HepG2 (cell line): ENCODE measurements around the gene TAP1. TPM values are rescaled to one million over a fixed set of nuclear protein-coding genes. Genes with fewer than 3 reads are reported as not detected.

Source experiments
- ARNTL ChIP-seq: sonication (generic); formaldehyde crosslinking; IDR thresholded peaks from 2 replicates; pipeline ENCODE4 v1.4.0; 2020; ENCODE audit warnings: mild to moderate bottlenecking, missing genetic modification reagents
- BHLHE40 ChIP-seq: IDR thresholded peaks from 2 replicates; pipeline ENCODE4 v1.6.1; 2011; ENCODE audit warnings: low read length, improper control_type of control experiment
- FOXA3 ChIP-seq: IDR thresholded peaks from 2 replicates; pipeline ENCODE4 v1.6.1; 2016; ENCODE audit warnings: missing genetic modification reagents, missing compliant biosample characterization
- JUN ChIP-seq: sonication (generic); formaldehyde crosslinking; IDR thresholded peaks from 2 replicates; pipeline ENCODE4 v1.4.0; 2020; ENCODE audit warnings: mild to moderate bottlenecking, missing genetic modification reagents
- NR2C2 ChIP-seq: sonication (generic); formaldehyde crosslinking; IDR thresholded peaks from 2 replicates; pipeline ENCODE4 v1.4.0; 2020; ENCODE audit warnings: missing genetic modification reagents, mild to moderate bottlenecking, moderate library complexity, borderline replicate concordance
- PHF8 ChIP-seq: sonication (generic); formaldehyde crosslinking; IDR thresholded peaks from 2 replicates; pipeline ENCODE4 v1.5.0; 2020; ENCODE audit warnings: missing genetic modification reagents
- SAP130 ChIP-seq: IDR thresholded peaks from 2 replicates; pipeline ENCODE4 v1.6.1; 2016; ENCODE audit warnings: low read depth
- SIX4 ChIP-seq: sonication (generic); formaldehyde crosslinking; IDR thresholded peaks from 2 replicates; pipeline ENCODE4 v1.4.0; 2020; ENCODE audit warnings: missing genetic modification reagents
- SOX13 ChIP-seq, 3 experiments: fragments of 450-650 bp in 1 of 3; sonication (generic) in 1 of 3; formaldehyde crosslinking in 1 of 3; IDR thresholded peaks in 2 of 3; conservative IDR thresholded peaks in 1 of 3; 2 replicates each; pipeline versions ENCODE4 v1.5.0 to v1.6.1; 2016 to 2020; ENCODE audit warnings: antibody characterized with exemption in 1 of 3, mild to moderate bottlenecking in 1 of 3, missing compliant biosample characterization in 1 of 3, missing genetic modification reagents in 1 of 3, moderate library complexity in 1 of 3
- TBX3 ChIP-seq: fragments of 450-650 bp; IDR thresholded peaks from 2 replicates; pipeline ENCODE4 v1.6.1; 2017; ENCODE audit warnings: antibody characterized with exemption, mild to moderate bottlenecking, inconsistent platforms, borderline replicate concordance
- TCF7L2 ChIP-seq: IDR thresholded peaks from 2 replicates; pipeline ENCODE4 v1.6.1; 2011; ENCODE audit warnings: mild to moderate bottlenecking, low read depth, low read length, moderate library complexity
- ZFY ChIP-seq: sonication (generic); formaldehyde crosslinking; IDR thresholded peaks from 2 replicates; pipeline ENCODE4 v1.4.0; 2020; ENCODE audit warnings: missing genetic modification reagents
- ZNF124 ChIP-seq: sonication (generic); formaldehyde crosslinking; IDR thresholded peaks from 2 replicates; pipeline ENCODE4 v1.4.0; 2020; ENCODE audit warnings: missing genetic modification reagents
- ZNF607 ChIP-seq: sonication (generic); formaldehyde crosslinking; IDR thresholded peaks from 2 replicates; pipeline ENCODE4 v1.5.1; 2020; ENCODE audit warnings: missing genetic modification reagents, mild to moderate bottlenecking, borderline replicate concordance
- ZNF7 ChIP-seq: IDR thresholded peaks from 2 replicates; pipeline ENCODE4 v1.6.1; 2016; ENCODE audit warnings: missing biosample characterization, missing genetic modification reagents
- ZNF746 ChIP-seq: sonication (generic); formaldehyde crosslinking; IDR thresholded peaks from 2 replicates; pipeline ENCODE4 v1.8.0; 2022; ENCODE audit warnings: mild to moderate bottlenecking, missing genetic modification reagents
- ZNF773 ChIP-seq: sonication (generic); formaldehyde crosslinking; IDR thresholded peaks from 2 replicates; pipeline ENCODE4 v1.4.0; 2020; ENCODE audit warnings: missing genetic modification reagents, borderline replicate concordance
- ZNF792 ChIP-seq: IDR thresholded peaks from 2 replicates; pipeline ENCODE4 v1.6.1; 2016
- polyA plus RNA-seq, 8 experiments: library from polyadenylated mRNA; depleted of rRNA in 3 of 8; stranded (reverse) in 7 of 8; unstranded in 1 of 8; fragments of >200 nt; fragmentation: Illumina TruSeq in 4 of 8; extraction: Trizol in 4 of 8; gene quantifications; 2 replicates each; pipeline versions ENCODE4 v1.2.1 to v1.2.3, GENCODE V29; 2011 to 2016; ENCODE audit warnings: low read depth in 4 of 8, missing spikeins in 1 of 8, mixed read lengths in 1 of 8; ENCODE audit not compliant: insufficient read depth in 1 of 8
- total RNA-seq, 5 experiments: library from RNA; depleted of rRNA; stranded (reverse); fragments of >200 nt; fragmentation: Illumina TruSeq; extraction: Trizol; gene quantifications; 2 replicates each; pipeline ENCODE4 v1.2.3, GENCODE V29; 2016; ENCODE audit warnings: low read depth in 1 of 5
- TF ChIP-seq, protein P1 (sequence below): sonication (generic); formaldehyde crosslinking; IDR thresholded peaks from 2 replicates; pipeline ENCODE4 v1.5.1; 2020; ENCODE audit warnings: missing genetic modification reagents, mild to moderate bottlenecking, borderline replicate concordance
- TF ChIP-seq, protein P2 (sequence below): sonication (generic); formaldehyde crosslinking; IDR thresholded peaks from 2 replicates; pipeline ENCODE4 v1.4.0; 2020; ENCODE audit warnings: missing genetic modification reagents
- TF ChIP-seq, protein P3 (sequence below): sonication (generic); formaldehyde crosslinking; IDR thresholded peaks from 2 replicates; pipeline ENCODE4 v1.5.0; 2020; ENCODE audit warnings: missing genetic modification reagents, mild to moderate bottlenecking, borderline replicate concordance
- TF ChIP-seq, protein P4 (sequence below), 2 experiments: IDR thresholded peaks; 2 replicates each; pipeline ENCODE4 v1.6.1; 2011 to 2012; ENCODE audit warnings: low read length in 2 of 2, borderline replicate concordance in 1 of 2, low read depth in 1 of 2, mild to moderate bottlenecking in 1 of 2, moderate library complexity in 1 of 2

The TAP1 gene
- total and polyA plus RNA-seq, 2 of the 13 experiments (the other 11 are each of a cell fraction or from before 2014, with no cell fraction given) = 31.2 to 52.2 TPM

DNA sequence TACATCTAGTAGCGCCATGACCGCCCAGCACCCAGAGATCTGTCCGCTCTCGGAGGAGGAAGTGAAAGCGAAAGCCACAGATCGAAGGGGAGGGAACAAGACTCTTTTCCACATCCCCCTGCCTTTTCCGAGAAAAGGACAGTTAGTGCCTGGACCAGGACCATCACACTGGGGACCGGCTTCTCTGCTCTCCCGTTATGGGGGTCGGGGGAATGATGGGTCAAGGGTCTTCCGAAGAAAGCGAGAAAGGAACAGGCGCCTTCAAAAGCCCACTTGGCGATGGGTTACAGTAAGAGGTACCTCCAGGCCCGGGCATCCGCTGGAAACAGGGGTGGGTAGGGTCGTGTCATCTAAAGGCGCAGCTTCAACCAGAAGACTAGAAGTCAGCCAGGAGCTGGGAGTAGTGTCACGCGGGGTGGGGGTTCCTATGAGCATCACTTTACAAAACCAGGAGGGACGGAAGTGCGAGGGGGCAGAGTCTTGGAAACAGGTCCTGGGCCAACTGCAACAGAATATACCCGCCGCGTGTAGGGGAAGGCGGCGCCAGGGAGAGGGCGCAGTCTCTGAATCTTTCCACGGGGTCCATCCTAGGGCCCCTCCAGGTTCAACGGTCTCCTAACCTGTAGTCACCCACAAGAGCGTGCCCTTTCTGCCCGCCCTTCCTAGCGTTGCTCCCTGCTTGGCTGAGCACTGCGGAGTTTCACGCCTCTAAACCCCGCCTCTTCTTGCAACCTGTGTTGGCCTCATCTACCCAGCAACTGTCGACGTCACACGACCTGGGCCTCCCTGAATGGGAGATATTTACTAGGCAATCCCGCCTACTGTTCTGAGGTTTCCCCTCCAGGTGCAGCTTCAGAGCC, 9.3 kb downstream of the TAP1 start, which contains the start of gene PSMB8 (continued):
- TF ChIP-seq SOX13 (IDR thresholded peaks at IDR 0.05) = 0 out of 2 replicates have a peak, but pooled peaks have one; percentile 19
- TF ChIP-seq SOX13 (CRISPR knock-in tag; conservative IDR thresholded peaks at IDR 0.05 in 1 of 2, IDR thresholded peaks at IDR 0.05 in 1 of 2) = no peak
- TF ChIP-seq, protein P1, sequence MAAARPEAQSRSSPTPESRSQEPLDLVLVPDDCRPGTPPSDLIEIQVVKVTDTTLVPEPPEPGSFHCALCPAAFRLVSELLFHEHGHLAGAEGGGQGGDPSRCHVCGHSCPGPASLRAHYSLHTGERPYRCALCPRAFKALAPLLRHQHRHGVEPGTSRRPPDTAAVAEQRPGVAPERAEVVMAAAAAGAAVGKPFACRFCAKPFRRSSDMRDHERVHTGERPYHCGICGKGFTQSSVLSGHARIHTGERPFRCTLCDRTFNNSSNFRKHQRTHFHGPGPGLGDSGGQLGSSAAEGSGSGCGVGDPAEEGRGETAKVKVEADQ (CRISPR knock-in tag) = no peak
- TF ChIP-seq ZNF7 (CRISPR knock-in tag) = no peak
- peak; percentile 75 for TF ChIP-seq SAP130 (CRISPR knock-in tag)
- TF ChIP-seq ZNF792 (CRISPR knock-in tag) = 0 out of 2 replicates have a peak, but pooled peaks have one; percentile 24
- TF ChIP-seq JUN (CRISPR knock-in tag) = 0 out of 2 replicates have a peak, but pooled peaks have one; percentile 27
- peak; percentile 69; the same call in 1 of the 2 replicates for TF ChIP-seq BHLHE40
- peak; percentile 79; the same call in 1 of the 2 replicates for TF ChIP-seq ZNF607 (CRISPR knock-in tag)
- TF ChIP-seq FOXA3 (CRISPR knock-in tag) = peak; percentile 52
- TF ChIP-seq ZNF773 = no peak
- no peak for TF ChIP-seq SIX4 (CRISPR knock-in tag)
- TF ChIP-seq NR2C2 = no peak
- TF ChIP-seq PHF8 (CRISPR knock-in tag) = peak; percentile 42; the same call in 1 of the 2 replicates
- peak; percentile 81; the same call in 1 of the 2 replicates for TF ChIP-seq TBX3
- TF ChIP-seq ARNTL = no peak
- TF ChIP-seq, protein P2, sequence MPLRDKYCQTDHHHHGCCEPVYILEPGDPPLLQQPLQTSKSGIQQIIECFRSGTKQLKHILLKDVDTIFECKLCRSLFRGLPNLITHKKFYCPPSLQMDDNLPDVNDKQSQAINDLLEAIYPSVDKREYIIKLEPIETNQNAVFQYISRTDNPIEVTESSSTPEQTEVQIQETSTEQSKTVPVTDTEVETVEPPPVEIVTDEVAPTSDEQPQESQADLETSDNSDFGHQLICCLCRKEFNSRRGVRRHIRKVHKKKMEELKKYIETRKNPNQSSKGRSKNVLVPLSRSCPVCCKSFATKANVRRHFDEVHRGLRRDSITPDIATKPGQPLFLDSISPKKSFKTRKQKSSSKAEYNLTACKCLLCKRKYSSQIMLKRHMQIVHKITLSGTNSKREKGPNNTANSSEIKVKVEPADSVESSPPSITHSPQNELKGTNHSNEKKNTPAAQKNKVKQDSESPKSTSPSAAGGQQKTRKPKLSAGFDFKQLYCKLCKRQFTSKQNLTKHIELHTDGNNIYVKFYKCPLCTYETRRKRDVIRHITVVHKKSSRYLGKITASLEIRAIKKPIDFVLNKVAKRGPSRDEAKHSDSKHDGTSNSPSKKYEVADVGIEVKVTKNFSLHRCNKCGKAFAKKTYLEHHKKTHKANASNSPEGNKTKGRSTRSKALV (CRISPR knock-in tag) = no peak
- TF ChIP-seq ZNF746 (CRISPR knock-in tag) = peak; percentile 27; the same call in 1 of the 2 replicates
- TF ChIP-seq ZFY = peak; percentile 55
- TF ChIP-seq TCF7L2 = no peak
- TF ChIP-seq, protein P3, sequence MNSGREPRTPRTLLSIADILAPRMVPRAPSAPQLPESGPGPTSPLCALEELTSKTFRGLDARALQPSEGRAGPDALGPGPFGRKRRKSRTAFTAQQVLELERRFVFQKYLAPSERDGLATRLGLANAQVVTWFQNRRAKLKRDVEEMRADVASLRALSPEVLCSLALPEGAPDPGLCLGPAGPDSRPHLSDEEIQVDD (CRISPR knock-in tag) = 0 out of 2 replicates have a peak, but pooled peaks have one; percentile 34
- TF ChIP-seq, protein P4, sequence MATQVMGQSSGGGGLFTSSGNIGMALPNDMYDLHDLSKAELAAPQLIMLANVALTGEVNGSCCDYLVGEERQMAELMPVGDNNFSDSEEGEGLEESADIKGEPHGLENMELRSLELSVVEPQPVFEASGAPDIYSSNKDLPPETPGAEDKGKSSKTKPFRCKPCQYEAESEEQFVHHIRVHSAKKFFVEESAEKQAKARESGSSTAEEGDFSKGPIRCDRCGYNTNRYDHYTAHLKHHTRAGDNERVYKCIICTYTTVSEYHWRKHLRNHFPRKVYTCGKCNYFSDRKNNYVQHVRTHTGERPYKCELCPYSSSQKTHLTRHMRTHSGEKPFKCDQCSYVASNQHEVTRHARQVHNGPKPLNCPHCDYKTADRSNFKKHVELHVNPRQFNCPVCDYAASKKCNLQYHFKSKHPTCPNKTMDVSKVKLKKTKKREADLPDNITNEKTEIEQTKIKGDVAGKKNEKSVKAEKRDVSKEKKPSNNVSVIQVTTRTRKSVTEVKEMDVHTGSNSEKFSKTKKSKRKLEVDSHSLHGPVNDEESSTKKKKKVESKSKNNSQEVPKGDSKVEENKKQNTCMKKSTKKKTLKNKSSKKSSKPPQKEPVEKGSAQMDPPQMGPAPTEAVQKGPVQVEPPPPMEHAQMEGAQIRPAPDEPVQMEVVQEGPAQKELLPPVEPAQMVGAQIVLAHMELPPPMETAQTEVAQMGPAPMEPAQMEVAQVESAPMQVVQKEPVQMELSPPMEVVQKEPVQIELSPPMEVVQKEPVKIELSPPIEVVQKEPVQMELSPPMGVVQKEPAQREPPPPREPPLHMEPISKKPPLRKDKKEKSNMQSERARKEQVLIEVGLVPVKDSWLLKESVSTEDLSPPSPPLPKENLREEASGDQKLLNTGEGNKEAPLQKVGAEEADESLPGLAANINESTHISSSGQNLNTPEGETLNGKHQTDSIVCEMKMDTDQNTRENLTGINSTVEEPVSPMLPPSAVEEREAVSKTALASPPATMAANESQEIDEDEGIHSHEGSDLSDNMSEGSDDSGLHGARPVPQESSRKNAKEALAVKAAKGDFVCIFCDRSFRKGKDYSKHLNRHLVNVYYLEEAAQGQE (IDR thresholded peaks at IDR 0.05; ENCODE audit: borderline replicate concordance in 1 of 2, low read depth in 1 of 2, low read length in 2 of 2) = no peak
- TF ChIP-seq ZNF124 (CRISPR knock-in tag) = 0 out of 2 replicates have a peak, but pooled peaks have one; percentile 10
